ENCODE results near the gene ZMYM4.
"Not testable (repeated sequence)": the region's sequence is repeated elsewhere in the genome, so short reads cannot be mapped to it uniquely, and the experiment has no call there.

ZMYM4 gene

DNA sequence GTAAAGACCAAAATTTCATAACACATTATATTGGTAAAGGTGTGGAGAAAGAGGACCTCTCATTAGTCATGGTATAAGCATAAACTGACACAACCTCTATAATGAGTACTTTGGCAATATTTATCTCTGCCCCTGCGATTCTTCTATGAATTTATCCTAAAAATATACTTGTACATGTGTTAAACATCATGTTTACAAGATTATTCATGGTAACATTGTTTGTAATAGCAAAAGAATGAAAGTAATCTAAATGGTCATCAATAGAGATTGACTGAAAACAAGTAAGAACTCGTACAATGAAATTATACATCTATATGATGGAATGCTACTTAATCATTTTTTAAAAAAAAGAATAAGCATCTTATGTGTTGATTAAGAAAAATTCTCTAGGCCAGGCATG is 192.3 kb downstream of the ZMYM4 start:
- no peak for DNase-seq

DNA sequence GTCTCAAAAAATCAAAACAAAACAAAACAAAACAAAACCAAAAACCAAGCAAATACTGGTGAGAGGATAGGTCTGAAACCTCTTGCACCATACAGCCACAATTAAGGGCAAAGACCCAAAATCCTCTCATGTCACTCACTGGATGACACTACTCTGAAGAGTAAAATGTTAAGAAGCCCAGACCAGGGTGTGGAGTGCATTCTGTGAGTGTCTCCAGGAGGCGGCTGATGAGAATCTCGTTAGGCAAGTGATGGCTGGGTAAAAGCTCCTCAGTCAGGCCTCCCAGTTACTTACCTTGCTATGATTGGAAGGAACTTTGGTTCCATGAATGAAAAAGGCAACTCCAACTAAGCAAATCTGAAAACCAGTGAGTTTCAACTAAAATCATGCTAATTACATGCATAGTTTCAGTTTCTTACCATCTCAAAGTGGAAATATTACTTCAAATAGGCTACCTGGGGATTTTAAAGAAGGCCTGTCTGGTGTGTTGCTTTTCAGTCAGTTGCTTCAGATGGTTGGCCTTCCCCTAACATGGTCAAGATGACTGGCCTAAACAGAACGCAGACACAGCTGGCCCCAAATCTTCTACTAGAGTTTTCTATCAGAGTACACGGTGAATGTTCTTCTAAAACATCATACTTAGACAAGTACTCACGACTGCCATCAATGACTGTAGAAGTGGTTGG is 193.6 kb downstream of the ZMYM4 start:
- DNase-seq, result no peak

DNA sequence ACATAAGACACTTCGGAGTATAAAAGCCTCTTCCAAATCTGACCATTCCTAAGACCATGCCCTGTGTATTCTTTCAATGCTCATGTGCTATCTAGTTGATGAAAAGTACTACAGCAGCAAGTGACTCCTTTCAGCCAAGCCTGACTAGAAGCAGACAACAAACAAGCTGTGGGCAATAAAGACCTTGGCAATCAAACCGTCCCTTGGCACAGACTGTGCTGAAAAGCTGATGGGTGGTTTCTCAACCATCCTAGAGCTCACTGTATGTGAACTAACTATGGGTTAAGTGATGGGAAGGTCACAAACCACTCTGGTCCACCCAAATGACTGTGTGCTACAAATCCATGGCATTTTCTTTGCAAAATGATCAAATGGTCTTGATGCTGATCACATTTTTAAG is 194.7 kb downstream of the ZMYM4 start:
- no peak for DNase-seq

DNA sequence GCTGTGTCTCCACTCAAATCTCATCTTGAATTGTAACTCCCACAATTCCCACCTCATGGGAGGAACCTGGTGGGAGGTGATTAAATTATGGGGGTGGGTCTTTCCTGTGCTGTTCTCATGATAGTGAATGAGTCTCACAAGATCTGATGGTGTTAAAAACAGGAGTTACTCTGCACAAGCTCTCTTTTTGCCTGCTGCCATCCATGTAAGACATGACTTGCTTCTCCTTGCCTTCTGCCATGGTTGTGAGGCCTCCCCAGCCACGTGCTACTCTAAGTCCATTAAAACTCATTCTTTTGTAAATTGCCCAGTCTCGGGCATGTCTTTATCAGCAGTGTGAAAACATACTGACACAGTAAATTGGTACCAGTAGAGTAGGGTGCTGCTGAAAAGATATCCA is 195.2 kb downstream of the ZMYM4 start:
- not testable (repeated sequence) for DNase-seq

DNA sequence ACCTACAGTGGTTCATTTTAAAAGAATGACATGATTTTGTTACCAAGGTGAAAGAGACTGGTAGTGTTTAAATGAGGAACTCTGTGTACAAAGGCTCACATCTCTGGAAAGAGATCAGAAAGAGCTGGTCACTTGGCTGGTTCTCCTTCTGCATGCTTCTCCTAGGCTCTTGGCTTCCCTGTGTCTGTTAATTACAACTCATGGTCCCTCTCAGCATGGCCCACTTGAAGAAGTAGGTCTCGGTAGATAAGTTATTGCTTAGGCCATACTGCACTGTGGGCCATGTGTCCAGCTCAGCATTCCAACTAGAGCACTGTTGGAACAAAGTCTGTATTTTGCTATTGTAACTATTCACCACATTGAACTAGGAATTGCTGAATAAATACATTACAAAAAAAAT is 197.6 kb downstream of the ZMYM4 start:
- no peak for DNase-seq

DNA sequence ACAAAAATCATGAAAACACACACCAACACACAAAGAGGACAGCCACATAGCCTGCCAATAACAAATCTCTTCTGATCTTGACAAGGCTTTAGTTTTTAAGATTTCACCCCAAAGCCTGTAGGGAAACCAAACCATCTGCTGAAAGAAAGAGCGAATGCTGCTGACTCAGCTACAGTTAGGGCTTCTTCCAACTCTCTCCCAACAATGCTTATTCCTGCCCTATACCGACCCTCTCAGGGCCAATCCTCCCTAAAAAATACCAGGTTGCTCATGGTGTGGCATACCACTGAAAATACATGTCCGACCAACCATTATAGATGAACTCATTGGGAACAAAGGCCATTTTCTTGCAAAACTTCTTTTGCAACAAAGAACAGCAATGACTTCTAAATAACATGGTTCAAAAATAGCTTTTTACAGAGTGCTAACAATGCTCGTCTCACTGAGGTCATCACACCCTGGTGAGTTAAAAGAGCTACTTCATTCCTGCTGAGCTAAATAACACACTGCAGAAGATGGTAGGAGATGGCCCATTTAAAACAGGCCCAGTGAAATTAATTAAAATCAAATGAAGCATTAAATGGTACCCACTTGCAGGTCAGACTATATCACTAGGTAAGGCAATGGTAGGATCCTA is 202.6 kb downstream of the ZMYM4 start:
- DNase-seq, result peak in 1 of 2 donors; percentile 18

Measured in inflammatory macrophage (primary cell).